ENCODE results near the gene VEZF1. TPM values are rescaled to one million over a fixed set of nuclear protein-coding genes. Genes with fewer than 3 reads are reported as not detected.

The VEZF1 gene
- total and polyA plus RNA-seq, 2 of the 4 experiments (the other 2 are of a cell fraction) = 21.1 to 42.1 TPM

DNA sequence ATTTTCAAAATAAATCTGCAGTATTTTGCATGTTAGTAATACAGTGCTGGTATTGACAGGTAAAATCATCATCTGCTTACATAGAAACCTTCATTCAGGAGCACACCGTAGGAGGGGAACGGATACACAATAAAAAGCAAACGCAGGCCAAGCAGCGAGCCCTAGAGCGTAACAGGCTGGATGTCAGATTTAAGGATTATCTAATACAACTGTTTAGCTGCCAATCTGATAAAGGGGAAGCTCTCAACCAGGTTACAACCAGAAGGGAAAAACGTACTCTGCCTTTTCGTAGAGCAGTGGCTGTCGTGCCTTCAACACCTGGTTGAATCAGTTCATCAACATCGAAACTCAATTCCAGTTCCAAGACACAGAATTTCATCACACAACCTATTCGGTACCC lies 16.5 kb downstream of the VEZF1 start:
- Histone ChIP-seq H4K8ac (ENCODE audit: low read depth in 2 of 2, low read length in 2 of 2) (no peak overlapping the region), H3K36me3 (ENCODE audit: control insufficient read depth, insufficient read depth, low read length) (peaks cover 25% of the 10 kb centered on the region), H3K14ac (replicated peaks; ENCODE audit: low read depth, low read length) (no peak overlapping the region), H3K23ac (ENCODE audit: low read depth, low read length) (no peak overlapping the region), H3K18ac (ENCODE audit: low read depth, low read length) (no peak overlapping the region), H3K56ac (ENCODE audit: extremely low read depth, insufficient read depth, low read length) (no peak overlapping the region), H3K4me2 (ENCODE audit: low read depth, low read length) (no peak overlapping the region), H3K4me3 (ENCODE audit: insufficient read depth, low read depth, low read length) (no peak overlapping the region), H2BK5ac (ENCODE audit: low read depth, low read length, poor library complexity, severe bottlenecking) (no peak overlapping the region), H2BK120ac (ENCODE audit: low read depth, low read length) (no peak overlapping the region), H3K27me3 (ENCODE audit: control insufficient read depth, insufficient read depth, low read length) (no peaks in the 10 kb centered on the region), H3K4me1 (ENCODE audit: control insufficient read depth, insufficient read depth, low read length) (peaks cover 12% of the 10 kb centered on the region), H2AK5ac (ENCODE audit: low read depth, low read length) (no peak overlapping the region), H2BK20ac (ENCODE audit: low read depth, low read length) (no peak overlapping the region), H3K79me1 (ENCODE audit: low read depth in 1 of 2, low read length in 2 of 2) (peaks cover 12 to 34% of the 10 kb centered on the region in 2 experiments), H3K4ac (ENCODE audit: low read depth, low read length) (no peak overlapping the region), H2AFZ (replicated peaks; ENCODE audit: low read length, poor library complexity) (no peak overlapping the region), H3K27ac (ENCODE audit: insufficient read depth, low read length) (no peak overlapping the region), H2BK15ac (ENCODE audit: low read depth, low read length) (no peak overlapping the region; the same call in 2 of the 3 replicates), H2AK9ac (replicated peaks; ENCODE audit: low read depth, low read length, poor library complexity) (no peak overlapping the region), H4K20me1 (ENCODE audit: insufficient read depth, low read length) (peaks cover 27% of the 10 kb centered on the region), H3K9me1 (ENCODE audit: insufficient read depth, low read length) (peaks cover 14% of the 10 kb centered on the region), H3K9ac (ENCODE audit: low read depth, low read length) (no peak overlapping the region), H3K9me3 (ENCODE audit: control insufficient read depth, insufficient read depth, low read length) (no peaks in the 10 kb centered on the region), H4K5ac (ENCODE audit: low read depth, low read length) (no peak overlapping the region), H4K91ac (ENCODE audit: insufficient read depth, low read depth, low read length) (no peak overlapping the region)
- DNase-seq = no peak
- dilution Hi-C loops (cut with HindIII; ENCODE audit: low sequenced_read_pairs, unreplicated experiment) = no loop called here
- ChIA-PET CTCF (interaction anchor here (0.5 kb wide), 1 partner anchor 96 kb away, joined by 3 read pairs; no protein-coding TSS in a partner anchor), POLR2A (ENCODE audit: unreplicated experiment) (no interaction called here)
- ATAC-seq (ENCODE audit: low read depth) = no peak
- no peak for TF ChIP-seq RAD21 (IDR thresholded peaks at IDR 0.05; ENCODE audit: low read length)
- TF ChIP-seq RCOR1 (IDR thresholded peaks at IDR 0.05; ENCODE audit: insufficient replicate concordance, low read length) = no peak
- TF ChIP-seq POLR2A (IDR thresholded peaks at IDR 0.05; ENCODE audit: low read depth, low read length) = no peak
- TF ChIP-seq, protein P1, sequence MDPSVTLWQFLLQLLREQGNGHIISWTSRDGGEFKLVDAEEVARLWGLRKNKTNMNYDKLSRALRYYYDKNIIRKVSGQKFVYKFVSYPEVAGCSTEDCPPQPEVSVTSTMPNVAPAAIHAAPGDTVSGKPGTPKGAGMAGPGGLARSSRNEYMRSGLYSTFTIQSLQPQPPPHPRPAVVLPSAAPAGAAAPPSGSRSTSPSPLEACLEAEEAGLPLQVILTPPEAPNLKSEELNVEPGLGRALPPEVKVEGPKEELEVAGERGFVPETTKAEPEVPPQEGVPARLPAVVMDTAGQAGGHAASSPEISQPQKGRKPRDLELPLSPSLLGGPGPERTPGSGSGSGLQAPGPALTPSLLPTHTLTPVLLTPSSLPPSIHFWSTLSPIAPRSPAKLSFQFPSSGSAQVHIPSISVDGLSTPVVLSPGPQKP (IDR thresholded peaks at IDR 0.05; ENCODE audit: borderline replicate concordance, low read depth, low read length) = no peak
- no peak for TF ChIP-seq MXI1 (IDR thresholded peaks at IDR 0.05; ENCODE audit: borderline replicate concordance, low read depth, low read length)
- no peak for TF ChIP-seq CTCF (conservative IDR thresholded peaks at IDR 0.05; ENCODE audit: low read depth, low read length)
- no peak for TF ChIP-seq SMC3 (IDR thresholded peaks at IDR 0.05; ENCODE audit: low read depth, low read length)
- TF ChIP-seq RFX5 (IDR thresholded peaks at IDR 0.05; ENCODE audit: low read depth, low read length) = no peak
- TF ChIP-seq MAZ (IDR thresholded peaks at IDR 0.05; ENCODE audit: borderline replicate concordance, low read depth, low read length) = no peak
- no peak for TF ChIP-seq NFE2L2 (IDR thresholded peaks at IDR 0.05; ENCODE audit: low read depth, low read length)
- no peak for TF ChIP-seq MAFK (IDR thresholded peaks at IDR 0.05; ENCODE audit: low read depth, low read length)
- no peak for TF ChIP-seq FOS (IDR thresholded peaks at IDR 0.05; ENCODE audit: low read depth, low read length)
- TF ChIP-seq CEBPB (IDR thresholded peaks at IDR 0.05; ENCODE audit: low read depth, low read length) = no peak
- TF ChIP-seq USF2 (IDR thresholded peaks at IDR 0.05; ENCODE audit: low read depth, low read length) = no peak
- no peak for TF ChIP-seq CHD1 (IDR thresholded peaks at IDR 0.05; ENCODE audit: low read depth, low read length)
- no peak for TF ChIP-seq BHLHE40 (IDR thresholded peaks at IDR 0.05; ENCODE audit: low read depth, low read length)
- intact Hi-C loops (cut with micrococcal nuclease) = no loop called here
- 83% methylated on average over 8 of the region's 10 CpGs; no CpG with 5 or more reads in 1 of the 2 experiments for WGBS, 2 experiments (ENCODE audit: extremely low coverage in 2 of 2, insufficient read length in 1 of 2)
- in situ Hi-C loops (cut with MboI; ENCODE audit: low sequenced_read_pairs) = no loop called here
- no TSS peak for BruUV-seq (replicated peaks)
